CD8-positive, alpha-beta memory T cell (primary cell): ENCODE data around the gene TCF12. TPM values are rescaled to one million over a fixed set of nuclear protein-coding genes. Genes with fewer than 3 reads are reported as not detected.
"Not testable (repeated sequence)": the region's sequence is repeated elsewhere in the genome, so short reads cannot be mapped to it uniquely, and the experiment has no call there.

Experiments used
- CTCF ChIA-PET: fragments of 350-600 bp; sonication (Branson Sonifier 250); formaldehyde crosslinking; loops from one replicate; lab custom pipeline; 2021; ENCODE audit warnings: antibody characterized with exemption; lab: Charles Lee
- POLR2A ChIA-PET: fragments of 350-600 bp; sonication (Branson Sonifier 250); formaldehyde crosslinking; loops from one replicate; lab custom pipeline; 2021; ENCODE audit warnings: antibody characterized with exemption; lab: Charles Lee
- DNase-seq, 5 donors: peaks; one replicate each; pipeline versions ENCODE4 v3.0.0 to v3.0.0-alpha.2; 2020 to 2022; ENCODE audit warnings: mixed read lengths in 1 of 5
- H3K27ac ChIP-seq: one replicate; pipeline ENCODE4 v1.7.0; 2013; ENCODE audit warnings: low read depth, mild to moderate bottlenecking, low read length, moderate library complexity
- H3K27me3 ChIP-seq: 2 replicates; pipeline ENCODE4 v1.7.0; 2013; ENCODE audit warnings: low read length, mild to moderate bottlenecking; ENCODE audit not compliant: insufficient read depth, poor library complexity, severe bottlenecking
- H3K36me3 ChIP-seq: 2 replicates; pipeline ENCODE4 v1.7.0; 2013; ENCODE audit warnings: mild to moderate bottlenecking, low read length, moderate library complexity; ENCODE audit not compliant: insufficient read depth
- H3K4me1 ChIP-seq: 2 replicates; pipeline ENCODE4 v1.7.0; 2013; ENCODE audit warnings: mild to moderate bottlenecking, low read length, moderate library complexity; ENCODE audit not compliant: insufficient read depth
- H3K4me3 ChIP-seq: 2 replicates; pipeline ENCODE4 v1.7.0; 2013; ENCODE audit warnings: mild to moderate bottlenecking, low read length
- H3K9me3 ChIP-seq: 2 replicates; pipeline ENCODE4 v1.7.0; 2013; ENCODE audit warnings: mild to moderate bottlenecking, low read length
- H3K27ac Mint-ChIP-seq, 8 donors: one replicate each; pipeline ENCODE4 v1.8.0; 2020 to 2021; ENCODE audit warnings: mixed read lengths in 8 of 8, mild to moderate bottlenecking in 6 of 8, inconsistent platforms in 3 of 8, moderate library complexity in 3 of 8
- H3K27me3 Mint-ChIP-seq, 2 donors: one replicate each; pipeline ENCODE4 v1.8.0; 2020 to 2021; ENCODE audit warnings: mixed read lengths in 2 of 2, mild to moderate bottlenecking in 1 of 2, moderate library complexity in 1 of 2
- H3K36me3 Mint-ChIP-seq, 3 donors: one replicate each; pipeline ENCODE4 v1.8.0; 2020 to 2021; ENCODE audit warnings: mixed read lengths in 3 of 3, inconsistent platforms in 1 of 3, mild to moderate bottlenecking in 1 of 3
- H3K4me1 Mint-ChIP-seq, 3 donors: one replicate each; pipeline ENCODE4 v1.8.0; 2020 to 2021; ENCODE audit warnings: mixed read lengths in 3 of 3, inconsistent platforms in 1 of 3, mild to moderate bottlenecking in 1 of 3
- H3K4me3 Mint-ChIP-seq, 7 donors: one replicate each; pipeline ENCODE4 v1.8.0; 2020 to 2021; ENCODE audit warnings: mixed read lengths in 7 of 7, mild to moderate bottlenecking in 6 of 7, moderate library complexity in 4 of 7, inconsistent platforms in 2 of 7
- H3K9me3 Mint-ChIP-seq, 5 donors: one replicate each; pipeline ENCODE4 v1.8.0; 2020 to 2022; ENCODE audit warnings: mixed read lengths in 5 of 5, mild to moderate bottlenecking in 3 of 5, moderate library complexity in 2 of 5, inconsistent platforms in 1 of 5
- polyA plus RNA-seq: library from polyadenylated mRNA; unstranded; fragments of 300-500 nt; fragmentation: Illumina TruSeq; gene quantifications from one replicate; pipeline ENCODE4 v1.2.3, GENCODE V29; 2021
- total RNA-seq, 2 experiments: library from RNA; stranded (reverse); gene quantifications; one replicate each; pipeline ENCODE4 v1.2.3, GENCODE V29; 2021

The TCF12 gene
- total and polyA plus RNA-seq, 3 experiments from 2014 or later: 54.3 to 79.2 (median 69.9) TPM

- Histone ChIP-seq H3K27ac (no peak overlapping the region), H3K9me3 (no peaks in the 10 kb centered on the region), H3K36me3 (peaks cover 8% of the 10 kb centered on the region), H3K4me1 (no peaks in the 10 kb centered on the region), H3K4me3 (no peak overlapping the region), H3K27me3 (no peaks in the 10 kb centered on the region)
- Mint-ChIP-seq H3K9me3 (no peaks in the 10 kb centered on the region), H3K4me1 (peaks cover 25 to 39% (median 35%) of the 10 kb centered on the region in 3 donors), H3K36me3 (peaks cover 4 to 34% (median 17%) of the 10 kb centered on the region in 3 donors), H3K27ac (no peak overlapping the region), H3K27me3 (no peaks in the 10 kb centered on the region), H3K4me3 (no peak overlapping the region)
- ChIA-PET POLR2A (no interaction called here), CTCF (interaction anchor here (0.9 kb wide), 1 partner anchor 20 kb away, joined by 3 read pairs; no protein-coding TSS in a partner anchor)
- no peak for DNase-seq
Observed at GRCh38 chr15:57091636-57092035, 173.2 kb downstream of the TCF12 start.

DNA sequence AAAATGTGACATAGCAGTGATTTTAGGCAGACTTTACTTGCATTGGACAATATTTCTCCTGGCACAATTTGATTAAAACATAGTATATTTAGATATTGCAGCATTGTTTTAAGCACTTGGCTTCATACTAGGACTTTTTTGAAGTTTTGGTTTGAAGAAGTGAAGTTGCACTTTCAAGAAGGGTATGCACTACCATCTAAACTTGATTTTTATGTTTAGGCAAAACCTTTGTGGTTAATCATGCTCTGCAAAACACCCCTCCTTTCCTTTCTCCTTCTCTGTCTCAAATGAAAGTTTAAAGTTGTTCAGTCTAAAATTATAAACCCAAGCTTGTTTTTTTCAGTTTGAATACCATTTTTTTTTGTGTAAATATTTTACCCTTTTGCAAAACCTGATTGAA is 173.8 kb downstream of the TCF12 start:
- H3K9me3 ChIP-seq: no peaks in the 10 kb centered on the region
- no peak overlapping the region for H3K4me3 Mint-ChIP-seq
- H3K36me3 Mint-ChIP-seq: peaks cover 4 to 34% (median 17%) of the 10 kb centered on the region in 3 donors
- ChIA-PET CTCF (no interaction called here), POLR2A (no interaction called here)
- no peak for DNase-seq
- H3K4me3 ChIP-seq: no peak overlapping the region
- peaks cover 25 to 39% (median 35%) of the 10 kb centered on the region in 3 donors for H3K4me1 Mint-ChIP-seq
- H3K9me3 Mint-ChIP-seq: no peaks in the 10 kb centered on the region
- no peaks in the 10 kb centered on the region for H3K27me3 Mint-ChIP-seq
- H3K27ac ChIP-seq: no peak overlapping the region
- no peaks in the 10 kb centered on the region for H3K4me1 ChIP-seq
- no peaks in the 10 kb centered on the region for H3K27me3 ChIP-seq
- H3K36me3 ChIP-seq: peaks cover 8% of the 10 kb centered on the region
- H3K27ac Mint-ChIP-seq: no peak overlapping the region

GRCh38 chr15:57094321-57095257 is 176.1 kb downstream of the TCF12 start:
- no peak overlapping the region for H3K27ac Mint-ChIP-seq
- ChIA-PET POLR2A (no interaction called here), CTCF (no interaction called here)

GRCh38 chr15:57095896-57096295 is 177.5 kb downstream of the TCF12 start:
- ChIA-PET CTCF (no interaction called here), POLR2A (no interaction called here)
- H3K27ac Mint-ChIP-seq: no peak overlapping the region

More at GRCh38 chr15:57094321-57095257, 176.1 kb downstream of the TCF12 start:
- no peak for DNase-seq
- H3K4me3 ChIP-seq: no peak overlapping the region
- H3K9me3 ChIP-seq: no peaks in the 10 kb centered on the region
- H3K4me3 Mint-ChIP-seq: no peak overlapping the region
- H3K27me3 Mint-ChIP-seq: no peaks in the 10 kb centered on the region
- no peaks in the 10 kb centered on the region for H3K27me3 ChIP-seq
- H3K36me3 Mint-ChIP-seq: peaks cover 8 to 36% (median 21%) of the 10 kb centered on the region in 3 donors
- no peaks in the 10 kb centered on the region for H3K9me3 Mint-ChIP-seq
- no peaks in the 10 kb centered on the region for H3K4me1 ChIP-seq
- peaks cover 19 to 36% (median 30%) of the 10 kb centered on the region in 3 donors for H3K4me1 Mint-ChIP-seq
- peaks cover 8% of the 10 kb centered on the region for H3K36me3 ChIP-seq
- no peak overlapping the region for H3K27ac ChIP-seq

DNA sequence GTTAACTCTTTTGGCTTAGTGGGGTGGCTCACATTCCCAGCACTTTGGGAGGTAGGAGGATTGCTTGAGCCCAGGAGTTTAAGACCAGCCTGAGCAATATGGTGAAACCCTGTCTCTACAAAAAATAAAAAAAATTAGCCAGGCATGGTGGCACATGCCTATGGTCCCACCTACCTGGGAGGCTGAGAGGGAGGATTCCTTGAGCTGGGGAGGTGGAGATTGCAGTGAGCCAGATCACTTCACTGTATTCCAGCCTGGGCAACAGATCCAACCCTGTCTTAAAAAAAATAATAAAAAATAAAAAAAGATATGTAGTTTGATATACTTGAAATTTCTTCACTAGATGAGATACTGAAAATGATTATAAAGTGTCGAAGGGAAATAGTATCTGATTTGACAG is 178.8 kb downstream of the TCF12 start:
- Histone ChIP-seq H3K36me3 (peaks cover 8% of the 10 kb centered on the region), H3K9me3 (no peaks in the 10 kb centered on the region), H3K27me3 (no peaks in the 10 kb centered on the region), H3K27ac (no peak overlapping the region), H3K4me1 (no peaks in the 10 kb centered on the region), H3K4me3 (no peak overlapping the region)
- no peak for DNase-seq
- Mint-ChIP-seq H3K27me3 (no peaks in the 10 kb centered on the region), H3K36me3 (peaks cover 8 to 32% (median 18%) of the 10 kb centered on the region in 3 donors), H3K4me1 (peaks cover 9 to 19% (median 18%) of the 10 kb centered on the region in 3 donors), H3K9me3 (no peaks in the 10 kb centered on the region), H3K27ac (no peak overlapping the region), H3K4me3 (no peak overlapping the region)
- ChIA-PET CTCF (no interaction called here), POLR2A (no interaction called here)

More at GRCh38 chr15:57095896-57096295, 177.5 kb downstream of the TCF12 start:
- Histone ChIP-seq H3K9me3 (no peaks in the 10 kb centered on the region), H3K27me3 (no peaks in the 10 kb centered on the region), H3K36me3 (peaks cover 8% of the 10 kb centered on the region), H3K27ac (no peak overlapping the region), H3K4me1 (no peaks in the 10 kb centered on the region), H3K4me3 (no peak overlapping the region)
- Mint-ChIP-seq H3K27me3 (no peaks in the 10 kb centered on the region), H3K9me3 (no peaks in the 10 kb centered on the region), H3K36me3 (peaks cover 8 to 37% (median 21%) of the 10 kb centered on the region in 3 donors), H3K4me3 (no peak overlapping the region), H3K4me1 (peaks cover 14 to 25% (median 25%) of the 10 kb centered on the region in 3 donors)
- DNase-seq: no peak

DNA sequence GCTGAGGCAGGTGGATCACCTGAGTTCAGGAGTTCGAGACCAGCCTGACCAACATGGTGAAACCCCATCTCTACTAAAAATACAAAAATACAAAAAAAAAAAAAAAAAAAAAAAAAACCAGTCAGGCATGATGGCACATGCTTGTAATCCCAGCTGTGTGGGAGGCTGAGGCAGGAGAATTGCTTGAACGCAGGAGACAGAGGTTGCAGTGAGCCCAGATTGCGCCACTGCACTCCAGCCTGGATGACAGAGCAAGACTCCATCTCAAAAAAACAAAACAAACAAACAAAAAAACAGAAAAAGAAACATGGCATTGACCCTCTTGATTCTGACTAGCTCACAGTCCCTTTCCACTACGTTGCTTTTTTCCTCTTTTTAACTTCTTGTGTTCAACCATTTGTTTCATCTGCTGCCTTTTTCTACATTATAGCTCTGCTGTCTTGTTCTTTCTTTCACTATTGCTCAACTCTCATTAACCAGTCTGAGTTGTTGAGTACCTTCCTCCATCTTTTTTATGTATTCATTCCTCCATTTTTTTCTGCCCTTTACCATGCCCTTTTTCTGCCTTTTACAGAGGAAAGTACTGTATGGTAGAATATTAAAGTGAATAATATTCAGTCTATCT is 179.6 kb downstream of the TCF12 start:
- Mint-ChIP-seq H3K36me3 (peaks cover 8 to 27% (median 15%) of the 10 kb centered on the region in 3 donors), H3K27ac (peak overlapping the region in 3 of 8 donors; percentile 1 to 22 (median 4)), H3K4me1 (peaks cover 9 to 18% (median 17%) of the 10 kb centered on the region in 3 donors)
- H3K4me3 Mint-ChIP-seq, H3K9me3 Mint-ChIP-seq, H3K27me3 Mint-ChIP-seq, H3K27ac ChIP-seq, POLR2A ChIA-PET, H3K36me3 ChIP-seq, H3K4me3 ChIP-seq, H3K9me3 ChIP-seq, H3K4me1 ChIP-seq, H3K27me3 ChIP-seq, DNase-seq, CTCF ChIA-PET: not testable (repeated sequence)

GRCh38 chr15:57098896-57099295 is 180.5 kb downstream of the TCF12 start:
- Mint-ChIP-seq H3K4me3 (no peak overlapping the region), H3K4me1 (peaks cover 9 to 18% (median 17%) of the 10 kb centered on the region in 3 donors), H3K9me3 (no peaks in the 10 kb centered on the region), H3K36me3 (peaks cover 5 to 21% (median 15%) of the 10 kb centered on the region in 3 donors), H3K27ac (peak overlapping the region in 1 of 8 donors; percentile 8), H3K27me3 (no peaks in the 10 kb centered on the region)
- no peaks in the 10 kb centered on the region for H3K9me3 ChIP-seq
- CTCF ChIA-PET: no interaction called here
- H3K27ac ChIP-seq: no peak overlapping the region
- no peaks in the 10 kb centered on the region for H3K27me3 ChIP-seq
- DNase-seq: no peak
- no peak overlapping the region for H3K4me3 ChIP-seq
- H3K4me1 ChIP-seq: no peaks in the 10 kb centered on the region
- POLR2A ChIA-PET: no interaction called here
- H3K36me3 ChIP-seq: peaks cover 8% of the 10 kb centered on the region

DNA sequence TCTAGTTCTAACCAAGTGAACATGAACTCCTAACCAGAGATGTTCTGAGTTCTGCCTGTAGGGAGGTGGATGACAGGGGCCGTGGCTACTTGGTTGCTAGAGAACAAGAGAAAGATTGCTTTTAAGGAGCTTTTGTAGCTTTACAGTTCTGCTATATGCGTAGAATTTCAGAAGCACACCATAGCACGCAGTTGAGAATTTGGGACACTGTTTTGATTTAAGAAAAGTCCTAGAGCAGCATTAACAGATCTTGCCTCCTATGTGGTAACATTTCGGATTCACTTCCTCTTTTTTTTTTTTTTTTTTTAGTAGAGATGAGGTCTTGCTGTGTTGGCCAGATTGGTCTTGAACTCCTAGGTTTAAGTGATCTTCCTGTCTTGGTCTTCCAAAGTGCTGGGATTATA is 181.7 kb downstream of the TCF12 start:
- POLR2A ChIA-PET: no interaction called here
- no peak overlapping the region for H3K27ac ChIP-seq
- no peak for DNase-seq
- H3K4me1 Mint-ChIP-seq: peaks cover 6 to 18% (median 12%) of the 10 kb centered on the region in 3 donors
- CTCF ChIA-PET: no interaction called here
- H3K4me3 Mint-ChIP-seq: peak overlapping the region in 1 of 7 donors; percentile 10
- H3K36me3 ChIP-seq: peaks cover 5% of the 10 kb centered on the region
- peaks cover 0 to 1% (median 0%) of the 10 kb centered on the region in 5 donors for H3K9me3 Mint-ChIP-seq
- H3K27me3 ChIP-seq: no peaks in the 10 kb centered on the region
- peak overlapping the region in 1 of 8 donors; percentile 6 for H3K27ac Mint-ChIP-seq
- H3K4me1 ChIP-seq: no peaks in the 10 kb centered on the region
- no peaks in the 10 kb centered on the region for H3K27me3 Mint-ChIP-seq
- no peaks in the 10 kb centered on the region for H3K9me3 ChIP-seq
- H3K36me3 Mint-ChIP-seq: peaks cover 5 to 16% (median 12%) of the 10 kb centered on the region in 3 donors
- no peak overlapping the region for H3K4me3 ChIP-seq
